OCI-LY1 (cell line): ENCODE data around the gene GLT6D1.

Source experiments
- EZH2 ChIP-seq: fragments of 200-600 bp; sonication (generic), shearing (Covaris generic); IDR thresholded peaks from 2 replicates; pipeline ENCODE4 v1.8.0; 2017; ENCODE audit warnings: borderline replicate concordance, mixed run types, mild to moderate bottlenecking, antibody characterized with exemption, low read length, moderate library complexity, mixed read lengths
- TF ChIP-seq, protein P1 (sequence below): fragments of 200-600 bp; sonication (generic), shearing (Covaris generic); IDR thresholded peaks from 2 replicates; pipeline ENCODE4 v1.5.1; 2017; ENCODE audit warnings: mild to moderate bottlenecking, antibody characterized with exemption, low read length, moderate library complexity, mixed read lengths

GRCh38 chr9:135657416-135657815 lies 18.1 kb upstream of the GLT6D1 start:
- TF ChIP-seq, protein P1, sequence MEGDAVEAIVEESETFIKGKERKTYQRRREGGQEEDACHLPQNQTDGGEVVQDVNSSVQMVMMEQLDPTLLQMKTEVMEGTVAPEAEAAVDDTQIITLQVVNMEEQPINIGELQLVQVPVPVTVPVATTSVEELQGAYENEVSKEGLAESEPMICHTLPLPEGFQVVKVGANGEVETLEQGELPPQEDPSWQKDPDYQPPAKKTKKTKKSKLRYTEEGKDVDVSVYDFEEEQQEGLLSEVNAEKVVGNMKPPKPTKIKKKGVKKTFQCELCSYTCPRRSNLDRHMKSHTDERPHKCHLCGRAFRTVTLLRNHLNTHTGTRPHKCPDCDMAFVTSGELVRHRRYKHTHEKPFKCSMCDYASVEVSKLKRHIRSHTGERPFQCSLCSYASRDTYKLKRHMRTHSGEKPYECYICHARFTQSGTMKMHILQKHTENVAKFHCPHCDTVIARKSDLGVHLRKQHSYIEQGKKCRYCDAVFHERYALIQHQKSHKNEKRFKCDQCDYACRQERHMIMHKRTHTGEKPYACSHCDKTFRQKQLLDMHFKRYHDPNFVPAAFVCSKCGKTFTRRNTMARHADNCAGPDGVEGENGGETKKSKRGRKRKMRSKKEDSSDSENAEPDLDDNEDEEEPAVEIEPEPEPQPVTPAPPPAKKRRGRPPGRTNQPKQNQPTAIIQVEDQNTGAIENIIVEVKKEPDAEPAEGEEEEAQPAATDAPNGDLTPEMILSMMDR = no peak
- TF ChIP-seq EZH2 = no peak
